Measurements from ENCODE around the gene ATG9A.
A peak's percentile ranks its signal among the peaks of the same experiment; 100 is the strongest.

Gene ATG9A

DNA sequence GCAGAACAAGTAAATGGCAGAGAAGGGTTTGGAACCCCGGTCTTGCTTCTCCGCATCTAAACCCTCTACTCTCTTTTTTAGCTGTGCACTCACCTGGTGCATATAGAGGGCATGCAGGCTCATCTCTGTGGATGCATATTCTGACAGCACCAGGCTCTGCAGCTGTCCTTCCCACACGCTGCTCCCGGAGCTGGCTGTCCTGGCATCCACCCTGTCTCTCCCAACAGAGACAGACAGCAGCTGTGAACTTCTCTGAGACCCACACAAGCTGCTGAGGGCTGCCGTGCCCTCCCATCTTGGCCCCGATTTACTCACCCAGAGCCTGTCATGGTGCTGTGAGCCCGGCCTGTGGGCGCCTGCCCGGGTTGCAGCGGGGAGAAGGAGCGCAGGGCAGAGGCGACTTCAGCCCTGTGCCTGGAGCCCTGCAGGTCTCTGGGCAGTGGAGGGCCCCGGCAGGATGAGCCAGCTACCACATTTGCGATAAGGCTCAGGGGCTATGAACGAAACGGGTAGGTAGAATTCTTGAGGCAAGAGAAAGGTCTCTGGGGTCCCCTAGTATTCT, 7.4 kb downstream of the ATG9A start:
- Histone ChIP-seq H3K4me1 (ENCODE audit: control insufficient read depth in 2 of 2, insufficient read depth in 2 of 2, low read length in 2 of 2) (peaks cover 25 to 27% of the 10 kb centered on the region in 2 donors), H3K9ac (ENCODE audit: low read depth in 1 of 2, low read length in 2 of 2) (no peak overlapping the region), H3K27me3 (ENCODE audit: control insufficient read depth in 2 of 2, insufficient read depth in 2 of 2, low read length in 2 of 2) (no peaks in the 10 kb centered on the region), H3K9me3 (ENCODE audit: control insufficient read depth in 2 of 2, low read length in 2 of 2) (no peaks in the 10 kb centered on the region), H3K27ac (ENCODE audit: low read depth in 2 of 2, low read length in 2 of 2) (no peak overlapping the region), H3K36me3 (ENCODE audit: control insufficient read depth in 2 of 2, insufficient read depth in 2 of 2, low read length in 2 of 2) (peaks cover 54 to 63% of the 10 kb centered on the region in 2 donors), H3K4me3 (ENCODE audit: low read length in 2 of 2) (no peak overlapping the region)

DNA sequence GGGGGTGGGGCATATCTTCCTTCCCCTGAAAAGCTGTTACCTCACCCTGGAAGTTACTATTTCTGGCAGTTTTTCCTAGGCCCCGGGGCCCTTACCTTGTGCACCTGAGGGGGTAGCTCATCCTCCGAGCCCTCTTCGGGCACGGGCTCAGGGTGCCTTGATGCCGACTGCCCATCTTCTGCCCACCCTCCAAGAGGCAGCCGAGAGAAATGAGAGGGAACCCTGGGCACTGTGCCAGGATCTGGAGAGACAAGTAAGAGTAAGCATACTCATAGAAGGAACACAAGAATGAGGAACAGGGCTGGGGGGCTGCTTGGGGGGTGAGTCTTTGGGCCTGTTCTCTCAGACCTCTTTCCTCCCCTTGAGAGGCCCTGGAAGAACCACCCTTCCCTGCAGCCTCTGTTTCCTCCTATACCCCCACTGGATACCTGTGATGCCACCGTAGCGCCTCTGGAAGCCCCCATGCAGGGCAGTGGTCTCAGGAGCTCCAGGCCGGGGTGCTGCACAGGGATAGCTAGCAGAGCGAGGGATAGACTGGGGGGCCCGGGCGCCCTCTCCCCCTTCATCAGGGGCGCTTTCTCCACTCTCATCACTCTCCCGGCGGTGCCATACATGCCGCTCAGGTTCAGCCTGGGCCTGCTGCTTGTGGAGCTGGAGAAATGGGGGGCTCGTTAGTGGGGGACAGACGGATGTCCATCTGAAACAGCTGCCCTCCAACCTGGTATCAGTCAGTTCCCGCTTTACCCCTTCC, 8.6 kb downstream of the ATG9A start:
- no peaks in the 10 kb centered on the region for H3K27me3 ChIP-seq (ENCODE audit: control insufficient read depth in 2 of 2, insufficient read depth in 2 of 2, low read length in 2 of 2)
- peaks cover 53 to 58% of the 10 kb centered on the region in 2 donors for H3K36me3 ChIP-seq (ENCODE audit: control insufficient read depth in 2 of 2, insufficient read depth in 2 of 2, low read length in 2 of 2)
- H3K4me1 ChIP-seq (ENCODE audit: control insufficient read depth in 2 of 2, insufficient read depth in 2 of 2, low read length in 2 of 2) = peaks cover 25 to 27% of the 10 kb centered on the region in 2 donors
- H3K27ac ChIP-seq (ENCODE audit: low read depth in 2 of 2, low read length in 2 of 2) = no peak overlapping the region
- no peak overlapping the region for H3K4me3 ChIP-seq (ENCODE audit: low read length in 2 of 2)
- no peaks in the 10 kb centered on the region for H3K9me3 ChIP-seq (ENCODE audit: control insufficient read depth in 2 of 2, low read length in 2 of 2)
- H3K9ac ChIP-seq (ENCODE audit: low read depth in 1 of 2, low read length in 2 of 2) = no peak overlapping the region

DNA sequence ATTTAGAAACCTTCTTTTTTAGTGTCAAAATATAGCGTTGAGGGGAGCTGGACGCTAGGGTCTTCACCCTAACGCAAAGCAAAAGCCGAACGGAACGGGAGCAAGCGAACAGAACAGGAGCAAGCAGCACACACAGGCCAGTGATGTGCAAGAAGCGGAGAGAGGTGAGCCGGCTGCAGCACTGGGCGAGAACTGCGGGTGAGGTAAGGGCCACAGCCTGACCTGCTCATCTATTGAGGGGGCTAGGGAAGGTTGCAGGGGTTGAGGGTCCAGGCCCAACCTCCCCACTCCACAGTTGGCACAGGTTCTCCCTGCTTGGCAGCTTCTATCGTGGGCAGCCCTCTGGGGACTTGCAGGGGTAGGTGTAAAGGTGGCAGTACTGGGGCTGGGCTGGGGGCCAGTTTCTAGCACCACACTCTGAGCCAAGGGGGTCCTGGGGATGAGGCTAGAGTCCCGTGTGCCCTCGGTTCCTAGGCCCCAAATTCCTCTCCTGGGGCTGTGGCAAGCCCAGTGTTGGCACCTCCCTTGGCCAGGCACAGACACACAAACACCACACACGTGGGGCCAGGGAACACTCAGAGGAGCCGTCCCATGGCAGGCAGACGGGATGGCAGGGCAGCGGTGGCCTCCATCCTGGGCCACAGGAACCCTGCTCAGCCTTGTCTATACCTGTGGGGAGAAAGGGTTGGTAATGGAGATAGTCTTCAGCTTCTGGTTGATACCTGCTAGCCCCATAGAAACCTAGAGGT, 9.5 kb downstream of the ATG9A start:
- H3K27me3 ChIP-seq (ENCODE audit: control insufficient read depth in 2 of 2, insufficient read depth in 2 of 2, low read length in 2 of 2) = no peaks in the 10 kb centered on the region
- peaks cover 25 to 27% of the 10 kb centered on the region in 2 donors for H3K4me1 ChIP-seq (ENCODE audit: control insufficient read depth in 2 of 2, insufficient read depth in 2 of 2, low read length in 2 of 2)
- H3K27ac ChIP-seq (ENCODE audit: low read depth in 2 of 2, low read length in 2 of 2) = no peak overlapping the region
- no peaks in the 10 kb centered on the region for H3K9me3 ChIP-seq (ENCODE audit: control insufficient read depth in 2 of 2, low read length in 2 of 2)
- peak overlapping the region in 1 of 2 donors; percentile 68 for H3K9ac ChIP-seq (ENCODE audit: low read depth in 1 of 2, low read length in 2 of 2)
- H3K4me3 ChIP-seq (ENCODE audit: low read length in 2 of 2) = no peak overlapping the region
- peaks cover 45 to 49% of the 10 kb centered on the region in 2 donors for H3K36me3 ChIP-seq (ENCODE audit: control insufficient read depth in 2 of 2, insufficient read depth in 2 of 2, low read length in 2 of 2)

DNA sequence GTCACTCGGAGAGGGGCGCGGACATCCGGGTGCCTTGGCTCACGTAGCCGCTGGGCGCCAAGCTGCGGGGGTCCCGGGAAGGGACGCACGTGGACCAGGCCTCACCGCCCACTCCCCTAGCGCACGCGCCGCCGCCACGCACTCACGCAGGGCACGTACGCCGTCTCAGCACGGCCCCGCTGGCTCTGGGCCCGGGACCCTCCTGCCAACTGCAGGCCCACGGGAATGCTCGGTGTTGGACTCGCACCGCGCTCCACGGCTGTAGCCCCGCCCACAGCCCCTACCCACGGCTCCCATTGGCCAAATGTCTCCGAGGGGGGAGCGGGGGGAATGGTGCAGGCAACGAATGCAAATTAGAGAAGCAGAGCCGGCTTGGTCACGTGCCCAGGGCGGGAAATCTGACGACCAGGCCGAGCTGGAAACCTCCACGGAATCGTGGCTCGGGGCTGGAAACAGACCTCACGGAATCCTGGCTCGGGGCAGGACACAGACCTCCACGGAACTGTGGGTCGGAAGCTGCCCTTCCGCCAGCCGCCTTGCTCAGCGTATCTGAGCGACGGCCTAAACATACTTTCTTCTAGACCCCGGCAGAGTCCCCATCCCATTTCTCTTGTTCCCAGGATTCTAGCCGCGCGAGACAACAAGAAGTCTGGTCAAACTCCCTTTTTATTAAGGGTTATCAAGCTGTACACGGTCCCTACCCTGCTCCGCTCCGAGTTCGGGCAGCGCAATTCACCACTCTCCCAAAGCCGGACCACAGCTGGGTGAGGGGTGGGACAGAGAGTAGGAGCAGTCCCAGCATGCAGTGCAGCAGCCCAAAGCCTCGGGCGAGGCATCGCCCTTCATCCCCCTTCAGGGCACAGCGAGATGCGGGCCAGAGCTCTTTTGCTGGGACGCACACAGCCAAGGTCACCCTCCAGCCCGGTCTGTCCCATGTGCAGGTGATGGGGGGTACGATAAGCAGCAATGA, 10.4 kb downstream of the ATG9A start, which contains the start of gene ABCB6:
Gene ABCB6 (minus strand): TSS at position 227 of the 970 bp plus-strand sequence. CDS start 285 bp downstream, outside the sequence.
- Histone ChIP-seq H3K9me3 (ENCODE audit: control insufficient read depth in 2 of 2, low read length in 2 of 2) (no peaks in the 10 kb centered on the region), H3K36me3 (ENCODE audit: control insufficient read depth in 2 of 2, insufficient read depth in 2 of 2, low read length in 2 of 2) (peaks cover 39 to 44% of the 10 kb centered on the region in 2 donors)

DNA sequence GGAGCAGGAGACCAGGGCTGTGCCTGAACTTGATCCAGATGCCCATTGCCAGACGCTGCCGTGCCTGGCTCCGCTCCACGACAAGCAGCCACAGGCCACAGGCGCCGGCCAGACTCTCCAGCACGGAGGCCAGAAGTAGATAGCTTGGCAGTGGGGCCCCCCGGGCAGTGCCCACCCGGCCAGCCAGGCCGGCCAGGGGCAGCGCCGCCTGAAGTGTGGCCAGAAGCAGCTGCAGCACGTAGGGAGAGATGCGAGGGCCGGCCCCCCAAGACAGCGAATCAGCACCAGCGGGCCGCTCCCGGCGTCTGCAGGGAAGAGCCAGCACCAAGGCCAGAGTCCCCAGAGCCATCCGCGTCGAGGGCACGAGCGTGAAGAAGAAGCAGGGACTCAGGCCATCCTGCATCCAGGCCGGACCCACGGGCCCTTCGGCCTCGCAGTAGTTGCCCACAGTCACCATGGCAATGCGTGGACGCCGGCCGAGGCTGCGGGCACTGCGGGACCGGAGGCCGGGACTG, 11.2 kb downstream of the ATG9A start:
- H3K9me3 ChIP-seq (ENCODE audit: control insufficient read depth in 2 of 2, low read length in 2 of 2) = no peaks in the 10 kb centered on the region
- peak overlapping the region; percentile 87 to 90 for H3K27ac ChIP-seq (ENCODE audit: low read depth in 2 of 2, low read length in 2 of 2)
- H3K36me3 ChIP-seq (ENCODE audit: control insufficient read depth in 2 of 2, insufficient read depth in 2 of 2, low read length in 2 of 2) = peaks cover 34 to 38% of the 10 kb centered on the region in 2 donors
- H3K4me3 ChIP-seq (ENCODE audit: low read length in 2 of 2) = peak overlapping the region; percentile 71 to 74
- peak overlapping the region; percentile 56 to 68 for H3K9ac ChIP-seq (ENCODE audit: low read depth in 1 of 2, low read length in 2 of 2)
- peaks cover 25 to 27% of the 10 kb centered on the region in 2 donors for H3K4me1 ChIP-seq (ENCODE audit: control insufficient read depth in 2 of 2, insufficient read depth in 2 of 2, low read length in 2 of 2)
- H3K27me3 ChIP-seq (ENCODE audit: control insufficient read depth in 2 of 2, insufficient read depth in 2 of 2, low read length in 2 of 2) = no peaks in the 10 kb centered on the region

More for the DNA sequence above, 10.4 kb downstream of the ATG9A start, which contains the start of gene ABCB6:
- Histone ChIP-seq H3K4me3 (ENCODE audit: low read length in 2 of 2) (peak within 1 kb of the TSS; percentile 71 to 74), H3K4me1 (ENCODE audit: control insufficient read depth in 2 of 2, insufficient read depth in 2 of 2, low read length in 2 of 2) (peaks cover 25 to 27% of the 10 kb centered on the region in 2 donors), H3K27me3 (ENCODE audit: control insufficient read depth in 2 of 2, insufficient read depth in 2 of 2, low read length in 2 of 2) (no peaks in the 10 kb centered on the region), H3K27ac (ENCODE audit: low read depth in 2 of 2, low read length in 2 of 2) (peak within 1 kb of the TSS; percentile 87 to 90), H3K9ac (ENCODE audit: low read depth in 1 of 2, low read length in 2 of 2) (peak within 1 kb of the TSS; percentile 56 to 68)

DNA sequence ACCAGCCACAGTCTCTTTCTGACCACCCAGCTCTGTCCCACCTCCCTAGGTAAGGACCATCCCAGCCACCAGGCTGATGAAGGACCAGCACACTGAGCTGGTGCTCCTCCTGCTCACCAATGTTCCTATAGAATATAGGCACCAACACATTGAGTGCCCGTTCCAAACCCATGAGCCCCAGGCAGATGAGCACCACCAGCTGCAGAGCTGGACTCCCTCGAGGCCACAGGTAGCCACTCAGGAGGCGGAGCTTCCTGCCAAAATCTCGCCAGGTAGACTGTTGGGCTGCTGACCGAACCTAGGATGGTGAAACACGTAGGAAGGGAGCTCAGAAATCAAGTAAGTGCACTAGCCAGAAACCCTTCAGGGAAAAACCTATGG, 12.9 kb downstream of the ATG9A start:
- H3K4me3 ChIP-seq (ENCODE audit: low read length in 2 of 2) = no peak overlapping the region
- H3K36me3 ChIP-seq (ENCODE audit: control insufficient read depth in 2 of 2, insufficient read depth in 2 of 2, low read length in 2 of 2) = peaks cover 26% of the 10 kb centered on the region in 2 donors
- H3K27ac ChIP-seq (ENCODE audit: low read depth in 2 of 2, low read length in 2 of 2) = no peak overlapping the region
- H3K4me1 ChIP-seq (ENCODE audit: control insufficient read depth in 2 of 2, insufficient read depth in 2 of 2, low read length in 2 of 2) = peaks cover 25 to 27% of the 10 kb centered on the region in 2 donors
- no peaks in the 10 kb centered on the region for H3K27me3 ChIP-seq (ENCODE audit: control insufficient read depth in 2 of 2, insufficient read depth in 2 of 2, low read length in 2 of 2)
- H3K9me3 ChIP-seq (ENCODE audit: control insufficient read depth in 2 of 2, low read length in 2 of 2) = no peaks in the 10 kb centered on the region
- no peak overlapping the region for H3K9ac ChIP-seq (ENCODE audit: low read depth in 1 of 2, low read length in 2 of 2)

DNA sequence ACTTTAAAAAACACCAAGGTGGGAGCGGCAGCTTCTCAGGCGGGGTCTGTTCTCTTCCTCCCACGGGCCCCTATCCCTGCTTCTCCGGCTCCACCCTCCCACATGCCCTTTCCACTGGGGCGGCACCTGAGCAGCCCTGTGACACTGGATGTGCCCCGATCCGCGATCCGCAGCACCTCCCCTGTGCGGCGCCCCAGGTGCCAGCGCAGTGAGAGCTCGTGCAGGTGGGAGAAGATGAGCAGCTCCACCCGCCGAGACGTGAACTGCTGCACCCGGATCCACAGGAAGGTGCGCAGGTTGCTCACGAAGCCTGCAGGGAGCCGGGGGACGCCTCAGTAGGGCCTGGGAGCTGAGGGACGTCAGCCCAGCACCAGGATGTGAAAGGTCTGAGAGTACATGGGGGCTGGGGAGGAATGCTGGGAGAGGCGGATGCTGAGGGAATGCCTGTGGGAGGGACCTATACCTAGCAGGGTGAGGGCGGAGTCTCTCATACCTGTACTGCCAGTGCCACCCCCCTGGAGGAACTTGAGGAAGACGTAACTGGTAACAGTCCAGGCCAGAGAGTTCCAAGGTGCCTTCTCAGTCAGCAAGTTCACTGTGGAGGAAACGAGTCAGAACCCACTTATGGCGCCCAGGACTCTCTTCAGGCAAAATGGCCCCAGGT, 13.4 kb downstream of the ATG9A start:
- Histone ChIP-seq H3K9ac (ENCODE audit: low read depth in 1 of 2, low read length in 2 of 2) (no peak overlapping the region), H3K27me3 (ENCODE audit: control insufficient read depth in 2 of 2, insufficient read depth in 2 of 2, low read length in 2 of 2) (no peaks in the 10 kb centered on the region), H3K4me1 (ENCODE audit: control insufficient read depth in 2 of 2, insufficient read depth in 2 of 2, low read length in 2 of 2) (peaks cover 25 to 27% of the 10 kb centered on the region in 2 donors), H3K27ac (ENCODE audit: low read depth in 2 of 2, low read length in 2 of 2) (no peak overlapping the region), H3K36me3 (ENCODE audit: control insufficient read depth in 2 of 2, insufficient read depth in 2 of 2, low read length in 2 of 2) (peaks cover 21 to 26% of the 10 kb centered on the region in 2 donors), H3K4me3 (ENCODE audit: low read length in 2 of 2) (no peak overlapping the region), H3K9me3 (ENCODE audit: control insufficient read depth in 2 of 2, low read length in 2 of 2) (no peaks in the 10 kb centered on the region)

DNA sequence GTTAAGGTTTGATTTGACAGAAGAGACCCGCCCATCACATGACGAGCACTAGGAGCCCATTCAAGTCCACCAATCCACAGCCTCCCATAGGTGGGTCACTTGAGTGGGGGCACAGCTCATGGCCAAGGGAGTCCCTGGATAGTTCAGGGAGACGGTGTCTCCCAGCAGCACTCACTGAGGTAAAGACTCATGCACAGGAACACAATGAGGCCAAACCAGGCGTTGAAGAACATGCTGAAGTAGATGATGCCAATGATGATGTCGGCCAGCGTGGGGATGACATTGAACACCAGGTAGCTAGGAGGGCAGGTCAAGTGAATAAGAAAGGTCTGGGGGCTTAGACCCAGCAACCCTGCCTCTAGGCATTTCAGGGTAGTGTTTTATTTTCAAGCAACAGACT, 14.7 kb downstream of the ATG9A start:
- Histone ChIP-seq H3K9me3 (ENCODE audit: control insufficient read depth in 2 of 2, low read length in 2 of 2) (no peaks in the 10 kb centered on the region), H3K27ac (ENCODE audit: low read depth in 2 of 2, low read length in 2 of 2) (no peak overlapping the region), H3K9ac (ENCODE audit: low read depth in 1 of 2, low read length in 2 of 2) (no peak overlapping the region), H3K4me1 (ENCODE audit: control insufficient read depth in 2 of 2, insufficient read depth in 2 of 2, low read length in 2 of 2) (peaks cover 25 to 26% of the 10 kb centered on the region in 2 donors), H3K27me3 (ENCODE audit: control insufficient read depth in 2 of 2, insufficient read depth in 2 of 2, low read length in 2 of 2) (no peaks in the 10 kb centered on the region), H3K4me3 (ENCODE audit: low read length in 2 of 2) (no peak overlapping the region), H3K36me3 (ENCODE audit: control insufficient read depth in 2 of 2, insufficient read depth in 2 of 2, low read length in 2 of 2) (peaks cover 12 to 25% of the 10 kb centered on the region in 2 donors)

DNA sequence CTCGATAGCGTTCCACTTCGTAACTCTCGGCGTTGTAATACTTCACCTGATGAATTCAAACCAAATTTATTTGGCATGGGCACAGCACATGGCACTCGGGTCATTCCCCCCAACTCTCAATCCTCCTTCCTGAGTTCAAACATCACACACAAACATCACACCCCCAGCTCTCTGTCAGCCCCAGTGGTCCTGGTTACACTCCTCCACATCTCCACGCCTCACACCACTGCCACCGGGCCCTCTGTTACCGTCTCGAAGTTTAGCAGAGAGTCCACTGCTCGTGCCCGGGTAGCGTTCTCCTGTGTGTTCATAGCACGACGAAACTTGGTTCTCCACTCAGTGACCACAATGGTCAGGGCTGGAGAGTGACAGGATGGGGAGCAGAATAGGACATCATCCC, 15.3 kb downstream of the ATG9A start:
- Histone ChIP-seq H3K4me1 (ENCODE audit: control insufficient read depth in 2 of 2, insufficient read depth in 2 of 2, low read length in 2 of 2) (peaks cover 18 to 20% of the 10 kb centered on the region in 2 donors), H3K9me3 (ENCODE audit: control insufficient read depth in 2 of 2, low read length in 2 of 2) (no peaks in the 10 kb centered on the region), H3K9ac (ENCODE audit: low read depth in 1 of 2, low read length in 2 of 2) (no peak overlapping the region), H3K27me3 (ENCODE audit: control insufficient read depth in 2 of 2, insufficient read depth in 2 of 2, low read length in 2 of 2) (no peaks in the 10 kb centered on the region), H3K36me3 (ENCODE audit: control insufficient read depth in 2 of 2, insufficient read depth in 2 of 2, low read length in 2 of 2) (peaks cover 19 to 24% of the 10 kb centered on the region in 2 donors), H3K4me3 (ENCODE audit: low read length in 2 of 2) (no peak overlapping the region), H3K27ac (ENCODE audit: low read depth in 2 of 2, low read length in 2 of 2) (no peak overlapping the region)

Measured in mucosa of rectum (tissue), 2 donors.